HG03060 (cell line): Measurements from ENCODE around the gene ZNF219.

Experiments
- ATAC-seq: cut with Tn5 transposase; IDR thresholded peaks from one replicate; pipeline ENCODE4 v1.9.1; 2021; ENCODE audit warnings: low read depth, moderate number of reproducible peaks; ENCODE audit not compliant: unreplicated experiment

ZNF219 gene

DNA sequence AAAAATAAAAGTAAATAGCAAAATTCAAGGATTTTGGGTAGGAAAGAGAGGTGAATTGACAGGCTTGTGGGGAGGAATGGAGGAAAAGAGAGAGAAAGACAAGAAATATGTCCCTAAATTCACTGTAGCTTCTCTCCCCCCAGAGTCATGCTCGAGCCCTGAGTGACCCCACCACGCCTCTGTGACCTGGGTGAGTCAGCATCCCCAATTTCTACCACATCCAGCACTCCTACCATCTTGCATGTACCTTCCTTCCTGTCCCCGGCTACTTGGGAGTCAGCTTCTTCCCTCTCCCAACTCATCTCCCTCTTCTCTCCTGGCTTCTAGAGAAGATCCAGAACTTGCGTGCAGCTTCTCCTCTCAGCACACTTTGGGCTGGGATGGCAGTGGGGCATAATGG, 9.8 kb downstream of the ZNF219 start:
- ATAC-seq, result no peak

DNA sequence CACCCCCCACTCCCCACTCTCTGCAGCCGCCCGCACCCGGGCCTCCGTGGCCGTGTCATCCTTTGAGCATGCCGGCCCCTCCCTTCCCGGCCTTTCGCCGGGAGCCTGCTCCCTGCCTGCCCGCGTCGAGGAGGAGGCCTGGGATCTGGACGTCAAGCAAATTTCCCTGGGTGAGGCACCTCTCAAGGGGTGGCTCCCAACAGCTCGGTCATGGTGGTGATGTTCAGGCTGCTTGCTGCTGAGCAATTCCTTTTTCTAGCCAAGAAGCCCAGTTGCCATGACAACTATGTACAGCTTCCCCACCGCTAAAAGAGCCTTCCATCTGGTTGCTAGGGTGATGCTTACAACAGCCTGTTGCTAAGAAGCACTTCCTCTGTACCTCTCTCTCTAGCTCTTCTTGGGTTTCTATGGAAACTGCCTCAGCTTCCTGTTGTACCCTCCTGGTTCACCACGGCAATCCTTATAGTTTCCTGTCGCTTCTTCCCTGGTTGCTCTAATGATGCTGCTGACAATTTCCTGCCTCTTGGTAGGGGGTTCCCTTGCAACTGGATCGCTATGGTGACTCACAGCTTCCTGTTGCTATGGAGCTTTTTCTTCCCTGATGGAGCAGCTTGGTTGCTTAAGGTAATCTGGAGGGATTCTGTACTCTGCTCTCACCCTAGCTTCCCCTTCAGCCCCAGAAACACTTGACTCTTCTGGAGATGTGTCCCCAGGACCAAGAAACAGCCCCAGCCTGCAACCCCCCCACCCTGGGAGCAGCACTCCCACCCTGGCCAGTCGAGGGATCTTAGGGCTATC, 11.0 kb downstream of the ZNF219 start:
- no peak for ATAC-seq

- no peak for ATAC-seq
Observed at GRCh38 chr14:21086908-21087293, 11.6 kb downstream of the ZNF219 start.

DNA sequence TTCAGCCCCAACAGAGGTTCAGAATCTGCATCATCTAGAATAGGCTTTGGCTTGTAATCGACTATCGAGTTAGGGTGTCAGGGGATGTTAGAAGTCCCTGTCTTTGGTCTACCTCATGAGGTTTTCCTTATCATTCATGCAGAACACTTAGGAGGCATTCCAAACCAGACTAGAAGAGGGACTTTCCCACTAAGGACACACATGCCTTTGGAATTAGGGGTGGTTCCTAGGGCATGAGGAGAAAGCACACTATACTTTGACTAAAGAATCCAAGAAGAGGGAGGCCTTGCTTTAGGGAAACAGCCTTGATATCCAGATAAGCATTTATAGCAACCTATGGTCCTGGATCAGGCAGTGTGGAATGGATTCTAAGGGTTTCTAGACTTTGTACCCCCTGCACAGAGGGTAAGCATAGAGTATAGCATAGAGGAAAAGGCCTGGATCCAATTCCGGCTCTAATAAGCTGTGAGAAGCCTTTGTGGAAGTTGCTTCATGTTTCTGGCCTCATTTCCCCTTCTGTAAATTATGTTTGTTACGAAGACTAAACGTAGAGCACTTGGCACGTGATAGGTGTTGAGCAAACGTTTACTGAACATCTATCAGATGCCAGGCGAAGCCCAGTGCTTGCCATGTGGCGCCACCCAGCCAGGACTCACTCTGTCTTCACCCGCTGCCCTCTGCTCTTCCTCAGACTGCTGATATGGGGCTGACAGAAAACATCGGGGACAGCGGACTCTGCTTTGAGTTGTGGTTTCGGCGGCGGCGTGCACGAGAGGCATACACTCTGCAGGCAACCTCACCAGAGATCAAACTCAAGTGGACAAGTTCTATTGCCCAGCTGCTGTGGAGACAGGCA, 13.2 kb downstream of the ZNF219 start:
- no peak for ATAC-seq

DNA sequence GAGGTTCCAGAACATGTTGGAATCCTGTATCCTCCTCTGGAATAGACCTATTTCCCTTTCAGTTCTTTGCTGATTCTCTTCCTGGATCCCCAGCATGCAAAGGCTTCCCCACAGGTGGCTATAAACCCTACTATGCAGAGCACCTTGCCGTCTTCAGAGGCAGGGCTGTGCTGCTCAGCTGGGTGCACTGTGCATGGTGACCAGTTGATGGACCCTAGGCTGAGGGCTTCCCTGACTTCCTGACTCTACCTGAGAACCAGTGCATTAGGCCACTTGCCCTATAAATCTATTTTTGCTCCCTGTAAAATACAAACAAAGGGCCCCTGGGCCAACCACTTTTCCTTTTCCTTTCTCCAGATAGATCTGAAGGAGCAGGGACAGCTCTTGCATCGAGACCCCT, 14.1 kb downstream of the ZNF219 start:
- no peak for ATAC-seq

- ATAC-seq, result no peak
Observed at GRCh38 chr14:21083565-21084325, 14.7 kb downstream of the ZNF219 start.

GRCh38 chr14:21081521-21082142, 16.8 kb downstream of the ZNF219 start:
- ATAC-seq, result no peak

GRCh38 chr14:21078726-21079125, 19.7 kb downstream of the ZNF219 start:
- no peak for ATAC-seq

DNA sequence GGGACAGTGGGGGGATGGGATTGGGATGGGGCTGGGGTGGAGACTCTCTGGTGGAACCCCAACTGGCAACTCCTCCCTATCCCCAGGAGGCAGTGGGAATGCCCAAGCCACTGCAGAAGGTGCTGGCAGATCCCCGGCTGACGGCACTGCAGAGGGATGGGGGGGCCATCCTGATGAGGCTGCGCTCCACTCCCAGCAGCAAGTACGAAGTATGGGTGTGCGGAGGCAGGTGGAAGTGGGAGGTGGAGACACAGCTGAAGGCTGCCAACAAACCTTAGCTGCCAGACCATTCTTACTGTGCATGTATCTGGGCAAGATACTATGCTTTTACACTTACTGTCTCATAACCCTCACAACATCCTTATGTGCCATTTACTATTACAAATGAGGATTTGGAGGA, 20.2 kb downstream of the ZNF219 start:
- no peak for ATAC-seq

- no peak for ATAC-seq
Observed at GRCh38 chr14:21077672-21078071, 20.8 kb downstream of the ZNF219 start.

GRCh38 chr14:21075719-21076437, 22.6 kb downstream of the ZNF219 start:
- no peak for ATAC-seq

- ATAC-seq, result no peak
Observed at GRCh38 chr14:21074398-21075272, 23.8 kb downstream of the ZNF219 start.

- no peak for ATAC-seq
Observed at GRCh38 chr14:21073921-21074320, 24.5 kb downstream of the ZNF219 start.

GRCh38 chr14:21072781-21073339, 25.6 kb downstream of the ZNF219 start:
- no peak for ATAC-seq

GRCh38 chr14:21072031-21072473, 26.4 kb downstream of the ZNF219 start:
- no peak for ATAC-seq

GRCh38 chr14:21071225-21072030, 27.0 kb downstream of the ZNF219 start:
- no peak for ATAC-seq

DNA sequence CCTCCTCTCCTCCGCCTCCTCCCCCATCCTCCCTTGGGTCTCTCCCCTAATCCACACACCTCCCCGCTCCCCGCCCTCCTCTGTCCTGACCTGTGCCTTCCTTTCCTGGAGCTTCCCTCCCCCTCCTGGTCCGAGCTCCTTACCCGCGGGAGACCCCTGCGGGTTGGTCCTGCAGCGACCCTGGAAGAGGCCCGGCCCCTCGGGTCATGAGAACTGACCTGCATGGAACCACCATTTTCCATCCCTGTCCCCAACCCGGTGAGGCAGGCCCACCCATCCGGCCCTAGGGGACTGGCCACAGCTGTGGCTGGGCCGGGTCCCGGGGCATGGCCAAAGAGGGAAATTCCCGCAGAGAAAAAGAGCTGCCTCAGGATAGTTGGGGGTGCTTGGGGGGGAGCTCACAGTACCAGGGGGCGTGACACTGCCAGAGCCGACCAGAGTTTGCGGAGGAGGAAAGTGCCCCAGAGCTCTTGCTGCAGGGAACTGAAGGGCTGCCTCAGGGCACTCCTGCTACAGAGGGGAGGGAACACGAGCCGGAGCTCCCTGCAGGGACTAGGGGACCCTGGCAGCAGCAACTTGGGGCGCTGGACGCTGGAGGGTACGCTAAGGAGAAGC, 27.7 kb downstream of the ZNF219 start:
- ATAC-seq, result no peak
